IPS DF 6.9 (cell line): ENCODE measurements around the gene BRWD1.
A peak's percentile ranks its signal among the peaks of the same experiment; 100 is the strongest.

Experiments
- DNase-seq: peaks from one replicate; pipeline ENCODE4 v3.0.0-alpha.2; 2013; ENCODE audit warnings: low read depth, low spot score
- H3K27ac ChIP-seq: one replicate; pipeline ENCODE4 v1.5.1; 2013; ENCODE audit warnings: low read length, control low read depth
- H3K27me3 ChIP-seq: 2 replicates; pipeline ENCODE4 v1.6.1; 2013; ENCODE audit warnings: mild to moderate bottlenecking, low read length; ENCODE audit not compliant: control insufficient read depth, insufficient read depth
- H3K36me3 ChIP-seq: 2 replicates; pipeline ENCODE4 v1.6.1; 2013; ENCODE audit warnings: low read length; ENCODE audit not compliant: control insufficient read depth, insufficient read depth
- H3K4me1 ChIP-seq: 2 replicates; pipeline ENCODE4 v1.6.1; 2013; ENCODE audit warnings: low read length; ENCODE audit not compliant: control insufficient read depth, insufficient read depth
- H3K4me3 ChIP-seq: 2 replicates; pipeline ENCODE4 v1.5.1; 2013; ENCODE audit warnings: mild to moderate bottlenecking, low read length
- H3K9me3 ChIP-seq: 2 replicates; pipeline ENCODE4 v1.6.1; 2013; ENCODE audit warnings: low read length, inconsistent platforms; ENCODE audit not compliant: control insufficient read depth, insufficient read depth
- WGBS: extraction: QIAGEN DNeasy Blood & Tissue Kit; methylation state at CpG from one replicate; pipeline ENCODE4 v1.1.7; 2013; ENCODE audit warnings: mixed read lengths, missing lambda C conversion rate; ENCODE audit not compliant: insufficient read length, insufficient coverage; 5-methylcytosine and 5-hydroxymethylcytosine counted together

BRWD1 gene

GRCh38 chr21:39155578-39155977, 157.9 kb downstream of the BRWD1 start:
- Histone ChIP-seq H3K27me3 (no peaks in the 10 kb centered on the region), H3K4me1 (no peaks in the 10 kb centered on the region), H3K36me3 (no peaks in the 10 kb centered on the region), H3K9me3 (no peaks in the 10 kb centered on the region), H3K27ac (no peak overlapping the region), H3K4me3 (no peak overlapping the region)
- WGBS: no CpG with 5 or more reads among the region's 2 CpGs
- no peak for DNase-seq

- no peak overlapping the region for H3K4me3 ChIP-seq
- H3K27me3 ChIP-seq: no peaks in the 10 kb centered on the region
- WGBS: no CpG with 5 or more reads among the region's 2 CpGs
- H3K27ac ChIP-seq: no peak overlapping the region
- no peaks in the 10 kb centered on the region for H3K9me3 ChIP-seq
- no peak for DNase-seq
- no peaks in the 10 kb centered on the region for H3K4me1 ChIP-seq
- H3K36me3 ChIP-seq: no peaks in the 10 kb centered on the region
These were observed 159.6 kb downstream of the BRWD1 start for GRCh38 chr21:39153842-39154241.

- Histone ChIP-seq H3K36me3 (no peaks in the 10 kb centered on the region), H3K27me3 (no peaks in the 10 kb centered on the region), H3K4me1 (no peaks in the 10 kb centered on the region), H3K27ac (no peak overlapping the region), H3K9me3 (no peaks in the 10 kb centered on the region), H3K4me3 (no peak overlapping the region)
- peak; percentile 7 for DNase-seq
- WGBS: no CpG with 5 or more reads among the region's 2 CpGs
These were observed 160.1 kb downstream of the BRWD1 start for GRCh38 chr21:39153373-39153772.

- Histone ChIP-seq H3K4me3 (no peak overlapping the region), H3K9me3 (no peaks in the 10 kb centered on the region), H3K27me3 (no peaks in the 10 kb centered on the region), H3K4me1 (no peaks in the 10 kb centered on the region), H3K36me3 (no peaks in the 10 kb centered on the region), H3K27ac (no peak overlapping the region)
- no CpG with 5 or more reads among the region's 2 CpGs for WGBS
- DNase-seq: no peak
These were observed 161.2 kb downstream of the BRWD1 start for GRCh38 chr21:39152271-39152670.

GRCh38 chr21:39150877-39151276, 162.6 kb downstream of the BRWD1 start:
- Histone ChIP-seq H3K4me1 (no peaks in the 10 kb centered on the region), H3K27ac (no peak overlapping the region), H3K36me3 (no peaks in the 10 kb centered on the region), H3K27me3 (no peaks in the 10 kb centered on the region), H3K9me3 (no peaks in the 10 kb centered on the region), H3K4me3 (no peak overlapping the region)
- DNase-seq: no peak

GRCh38 chr21:39150316-39150715, 163.1 kb downstream of the BRWD1 start:
- H3K4me1 ChIP-seq: no peaks in the 10 kb centered on the region
- no peaks in the 10 kb centered on the region for H3K36me3 ChIP-seq
- no peak overlapping the region for H3K27ac ChIP-seq
- no CpG with 5 or more reads among the region's 6 CpGs for WGBS
- no peak for DNase-seq
- no peak overlapping the region for H3K4me3 ChIP-seq
- no peaks in the 10 kb centered on the region for H3K9me3 ChIP-seq
- no peaks in the 10 kb centered on the region for H3K27me3 ChIP-seq

- H3K27ac ChIP-seq: no peak overlapping the region
- no peak for DNase-seq
- no peaks in the 10 kb centered on the region for H3K36me3 ChIP-seq
- no peaks in the 10 kb centered on the region for H3K4me1 ChIP-seq
- no peak overlapping the region for H3K4me3 ChIP-seq
- no peaks in the 10 kb centered on the region for H3K27me3 ChIP-seq
- no peaks in the 10 kb centered on the region for H3K9me3 ChIP-seq
These were observed 163.6 kb downstream of the BRWD1 start for GRCh38 chr21:39149882-39150281.

- Histone ChIP-seq H3K9me3 (no peaks in the 10 kb centered on the region), H3K27me3 (no peaks in the 10 kb centered on the region), H3K4me3 (no peak overlapping the region), H3K4me1 (no peaks in the 10 kb centered on the region), H3K27ac (no peak overlapping the region), H3K36me3 (no peaks in the 10 kb centered on the region)
- WGBS: no CpG with 5 or more reads among the region's 2 CpGs
- DNase-seq: no peak
These were observed 164.5 kb downstream of the BRWD1 start for GRCh38 chr21:39148975-39149374.

GRCh38 chr21:39144191-39144590, 169.2 kb downstream of the BRWD1 start:
- no peak overlapping the region for H3K4me3 ChIP-seq
- H3K36me3 ChIP-seq: no peaks in the 10 kb centered on the region
- H3K9me3 ChIP-seq: no peaks in the 10 kb centered on the region
- no peak overlapping the region for H3K27ac ChIP-seq
- DNase-seq: no peak
- no peaks in the 10 kb centered on the region for H3K27me3 ChIP-seq
- no peaks in the 10 kb centered on the region for H3K4me1 ChIP-seq
- no CpG with 5 or more reads among the region's 3 CpGs for WGBS

GRCh38 chr21:39142972-39143371, 170.5 kb downstream of the BRWD1 start:
- no peaks in the 10 kb centered on the region for H3K27me3 ChIP-seq
- no peak overlapping the region for H3K4me3 ChIP-seq
- H3K36me3 ChIP-seq: no peaks in the 10 kb centered on the region
- no CpG with 5 or more reads among the region's 3 CpGs for WGBS
- H3K9me3 ChIP-seq: no peaks in the 10 kb centered on the region
- H3K4me1 ChIP-seq: no peaks in the 10 kb centered on the region
- no peak for DNase-seq
- H3K27ac ChIP-seq: no peak overlapping the region

- Histone ChIP-seq H3K27me3 (no peaks in the 10 kb centered on the region), H3K4me3 (no peak overlapping the region), H3K27ac (no peak overlapping the region), H3K9me3 (no peaks in the 10 kb centered on the region), H3K36me3 (no peaks in the 10 kb centered on the region), H3K4me1 (peaks cover 3% of the 10 kb centered on the region; the same call in 1 of the 2 replicates)
- WGBS: no CpG with 5 or more reads among the region's 3 CpGs
- no peak for DNase-seq
These were observed 171.9 kb downstream of the BRWD1 start for GRCh38 chr21:39141502-39141901.
